CD4-positive, CD25-positive, alpha-beta regulatory T cell (primary cell): Measurements from ENCODE around the gene TTLL9. TPM values are rescaled to one million over a fixed set of nuclear protein-coding genes. Genes with fewer than 3 reads are reported as not detected.
"Not testable (repeated sequence)": the region's sequence is repeated elsewhere in the genome, so short reads cannot be mapped to it uniquely, and the experiment has no call there.

Source experiments
- ATAC-seq, 2 donors: fragments of 150-1000 bp; cut with Tn5 transposase; one replicate each; pipeline ENCODE4 v1.10.0; 2021; ENCODE audit warnings: low read depth in 2 of 2, moderate number of reproducible peaks in 2 of 2, moderate library complexity in 1 of 2
- DNase-seq, 3 donors: peaks; one replicate each; pipeline versions ENCODE4 v3.0.0 to v3.0.0-alpha.2; 2012 to 2022; ENCODE audit warnings: mixed read lengths in 1 of 3
- H3K27ac ChIP-seq: one replicate; pipeline ENCODE4 v1.7.0; 2013; ENCODE audit warnings: mild to moderate bottlenecking, low read length; ENCODE audit not compliant: insufficient read depth, poor library complexity, severe bottlenecking
- H3K27me3 ChIP-seq: one replicate; pipeline ENCODE4 v1.7.0; 2013; ENCODE audit warnings: low read length; ENCODE audit not compliant: control insufficient read depth, insufficient read depth
- H3K36me3 ChIP-seq: one replicate; pipeline ENCODE4 v1.7.0; 2013; ENCODE audit warnings: mild to moderate bottlenecking, low read length, moderate library complexity; ENCODE audit not compliant: control insufficient read depth, insufficient read depth
- H3K4me1 ChIP-seq: 2 replicates; pipeline ENCODE4 v1.7.0; 2013; ENCODE audit warnings: mild to moderate bottlenecking, low read length; ENCODE audit not compliant: insufficient read depth, control insufficient read depth, poor library complexity, severe bottlenecking
- H3K4me3 ChIP-seq: one replicate; pipeline ENCODE4 v1.7.0; 2013; ENCODE audit warnings: low read depth, mild to moderate bottlenecking, low read length, moderate library complexity
- H3K9me3 ChIP-seq, 2 experiments: 1 replicate in 1 of 2; 2 replicates in 1 of 2; pipeline ENCODE4 v1.7.0; 2013; ENCODE audit warnings: low read length in 2 of 2, mild to moderate bottlenecking in 1 of 2, moderate library complexity in 1 of 2; ENCODE audit not compliant: control insufficient read depth in 2 of 2
- H3K27ac Mint-ChIP-seq, 3 donors: one replicate each; pipeline ENCODE4 v1.8.0; 2020 to 2022; ENCODE audit warnings: mild to moderate bottlenecking in 3 of 3, mixed read lengths in 3 of 3, moderate library complexity in 2 of 3
- H3K27me3 Mint-ChIP-seq: one replicate; pipeline ENCODE4 v1.8.0; 2022; ENCODE audit warnings: mild to moderate bottlenecking, mixed read lengths
- H3K36me3 Mint-ChIP-seq: one replicate; pipeline ENCODE4 v1.8.0; 2020; ENCODE audit warnings: mixed read lengths
- H3K4me1 Mint-ChIP-seq, 4 donors: one replicate each; pipeline ENCODE4 v1.8.0; 2020 to 2022; ENCODE audit warnings: mixed read lengths in 4 of 4, mild to moderate bottlenecking in 1 of 4
- H3K4me3 Mint-ChIP-seq, 4 donors: one replicate each; pipeline ENCODE4 v1.8.0; 2020 to 2022; ENCODE audit warnings: mild to moderate bottlenecking in 4 of 4, mixed read lengths in 4 of 4, moderate library complexity in 3 of 4
- H3K9me3 Mint-ChIP-seq, 7 donors: one replicate each; pipeline ENCODE4 v1.8.0; 2020 to 2022; ENCODE audit warnings: mixed read lengths in 7 of 7, mild to moderate bottlenecking in 3 of 7, moderate library complexity in 2 of 7
- polyA plus RNA-seq, 4 donors: library from polyadenylated mRNA; unstranded; fragments of 300-500 nt; fragmentation: Illumina TruSeq; gene quantifications; one replicate each; pipeline ENCODE4 v1.2.3, GENCODE V29; 2021
- total RNA-seq: library from RNA; stranded (reverse); gene quantifications from one replicate; pipeline ENCODE4 v1.2.3, GENCODE V29; 2022

TTLL9 gene
- total and polyA plus RNA-seq, 5 donors from 2014 or later = not detected

DNA sequence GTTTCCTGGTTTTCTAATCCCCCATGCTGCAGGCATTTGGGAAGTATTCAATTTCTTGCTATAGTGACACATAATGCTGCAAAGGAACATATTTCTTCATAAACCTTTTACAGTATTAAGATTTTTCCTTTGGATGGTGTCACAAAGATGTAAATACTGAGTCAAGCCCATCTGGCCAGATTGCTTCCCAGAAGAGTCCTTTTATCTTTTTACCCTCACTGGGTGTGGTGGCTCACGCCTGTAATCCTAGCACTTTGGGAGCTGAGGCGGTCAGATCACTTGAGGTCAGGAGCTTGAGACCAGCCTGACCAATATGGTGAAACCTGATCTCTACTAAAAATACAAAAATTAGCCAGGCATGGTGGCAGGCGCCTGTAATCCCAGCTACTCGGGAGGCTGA is 59.2 kb downstream of the TTLL9 start:
- not testable (repeated sequence) for ATAC-seq, H3K4me1 Mint-ChIP-seq

DNA sequence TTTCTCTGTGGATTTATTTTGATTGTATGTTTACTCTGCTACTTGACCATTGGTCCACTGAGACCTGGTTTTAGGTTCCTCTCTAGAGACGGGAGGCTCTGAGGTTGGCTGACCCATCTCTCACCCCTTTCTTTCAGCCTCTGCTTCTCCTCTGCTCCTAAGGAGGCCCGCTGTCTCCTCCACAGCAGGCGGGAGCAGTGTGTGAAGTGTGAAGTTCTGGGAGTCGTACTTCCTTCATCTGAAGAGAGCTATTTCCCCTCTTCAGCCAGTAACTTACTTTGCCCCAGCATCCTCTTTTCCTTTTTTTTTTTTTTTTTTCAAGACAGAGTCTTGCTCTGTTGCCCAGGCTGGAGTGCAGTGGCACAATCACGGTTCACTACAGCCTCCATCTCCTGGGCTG is 60.3 kb downstream of the TTLL9 start:
- DNase-seq = no peak
- Histone ChIP-seq H3K4me3 (no peak overlapping the region), H3K27me3 (peaks cover 1% of the 10 kb centered on the region), H3K9me3 (no peaks in the 10 kb centered on the region), H3K4me1 (no peaks in the 10 kb centered on the region), H3K36me3 (no peaks in the 10 kb centered on the region), H3K27ac (no peak overlapping the region)
- no peak for ATAC-seq
- Mint-ChIP-seq H3K4me1 (no peaks in the 10 kb centered on the region), H3K4me3 (no peak overlapping the region), H3K36me3 (no peaks in the 10 kb centered on the region), H3K9me3 (peaks cover 0 to 1% (median 0%) of the 10 kb centered on the region in 7 donors), H3K27ac (peak overlapping the region in 1 of 3 donors; percentile 75), H3K27me3 (peaks cover 32% of the 10 kb centered on the region)

More for the DNA sequence above, 59.2 kb downstream of the TTLL9 start:
- not testable (repeated sequence) for H3K27ac Mint-ChIP-seq, DNase-seq, H3K27me3 ChIP-seq, H3K27ac ChIP-seq, H3K4me1 ChIP-seq, H3K36me3 ChIP-seq, H3K9me3 ChIP-seq, H3K4me3 ChIP-seq, H3K9me3 Mint-ChIP-seq, H3K4me3 Mint-ChIP-seq, H3K36me3 Mint-ChIP-seq
- peaks cover 39% of the 10 kb centered on the region for H3K27me3 Mint-ChIP-seq

DNA sequence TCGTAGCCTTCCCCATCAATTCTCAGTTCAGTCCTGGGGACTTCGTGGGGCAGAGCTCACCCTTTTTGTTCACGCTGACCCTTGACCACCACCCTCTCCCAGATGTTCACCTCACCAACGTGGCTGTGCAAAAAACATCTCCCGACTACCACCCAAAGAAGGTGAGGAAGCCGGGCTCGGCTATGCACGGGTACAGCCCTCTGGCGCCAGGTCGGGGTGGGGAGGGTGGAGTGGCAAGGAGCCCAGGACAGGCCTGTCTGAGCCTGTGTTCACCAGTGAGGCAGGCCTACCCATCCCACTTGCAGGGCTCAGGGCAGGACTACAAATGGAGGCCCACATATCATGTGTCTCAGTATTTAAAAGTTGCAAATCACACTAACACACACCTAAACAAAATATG is 63.3 kb downstream of the TTLL9 start:
- H3K9me3 ChIP-seq = no peaks in the 10 kb centered on the region
- Mint-ChIP-seq H3K27me3 (peaks cover 17% of the 10 kb centered on the region), H3K4me3 (no peak overlapping the region), H3K9me3 (peaks cover 0 to 1% (median 0%) of the 10 kb centered on the region in 7 donors), H3K27ac (no peak overlapping the region), H3K4me1 (no peaks in the 10 kb centered on the region), H3K36me3 (no peaks in the 10 kb centered on the region)
- no peak overlapping the region for H3K27ac ChIP-seq
- H3K4me1 ChIP-seq = no peaks in the 10 kb centered on the region
- no peaks in the 10 kb centered on the region for H3K27me3 ChIP-seq
- H3K4me3 ChIP-seq = no peak overlapping the region
- DNase-seq = no peak
- no peaks in the 10 kb centered on the region for H3K36me3 ChIP-seq
- ATAC-seq = no peak

DNA sequence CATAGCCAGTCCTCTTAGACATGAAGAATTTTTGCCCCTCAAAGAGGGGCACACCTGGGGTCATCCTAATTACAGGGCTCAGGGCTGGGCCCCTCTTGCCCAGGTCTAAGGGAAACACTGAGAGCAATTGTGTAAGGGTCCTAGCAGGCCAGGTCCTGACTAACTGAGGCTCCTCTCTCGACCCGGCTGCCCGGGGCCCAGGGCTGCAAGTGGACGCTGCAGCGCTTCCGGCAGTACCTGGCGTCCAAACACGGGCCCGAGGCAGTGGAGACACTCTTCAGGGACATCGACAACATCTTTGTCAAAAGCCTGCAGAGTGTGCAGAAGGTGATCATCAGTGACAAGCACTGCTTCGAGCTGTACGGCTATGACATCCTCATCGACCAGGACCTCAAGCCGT is 64.1 kb downstream of the TTLL9 start:
- H3K4me3 Mint-ChIP-seq = no peak overlapping the region
- no peak overlapping the region for H3K27ac ChIP-seq

DNA sequence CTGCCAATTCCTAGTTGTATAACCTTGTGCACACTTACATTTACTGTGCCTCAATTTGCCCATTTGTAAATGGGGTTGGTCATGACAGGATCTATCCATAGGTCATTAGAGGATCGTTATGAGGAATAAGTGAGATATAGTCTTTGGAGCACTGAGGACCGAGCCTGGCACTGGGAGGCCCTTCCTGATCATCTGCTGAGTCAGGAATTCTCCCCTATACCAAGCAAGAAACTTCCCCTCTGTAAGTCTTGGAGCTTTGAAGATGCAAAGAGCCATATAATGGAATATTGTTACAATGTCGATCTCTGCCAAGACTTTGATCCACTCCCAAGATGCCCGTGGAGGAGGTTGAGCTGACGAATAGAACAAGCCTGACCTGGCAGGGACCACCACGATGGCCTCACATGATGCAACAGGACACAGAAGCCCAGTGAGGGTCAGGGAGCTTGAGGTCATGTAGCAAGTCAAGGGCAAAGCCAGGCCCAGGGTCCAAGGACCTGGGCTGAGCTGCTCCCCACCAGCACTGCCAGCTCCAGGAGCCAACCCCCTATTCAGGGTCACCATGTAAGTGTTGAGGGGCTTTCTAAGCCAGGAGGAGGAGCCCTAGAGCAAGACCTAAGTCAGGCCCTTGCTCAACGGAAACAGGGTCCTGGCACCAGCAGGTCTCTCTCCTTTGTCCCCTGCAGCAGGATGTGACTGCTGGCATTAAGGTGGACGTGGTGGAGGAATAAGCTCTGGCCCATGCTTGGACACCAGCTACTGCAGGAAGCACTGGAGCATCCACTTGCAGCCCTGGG is 64.7 kb downstream of the TTLL9 start:
- H3K27me3 Mint-ChIP-seq = peaks cover 13% of the 10 kb centered on the region
- Histone ChIP-seq H3K27me3 (no peaks in the 10 kb centered on the region), H3K4me3 (no peak overlapping the region), H3K36me3 (no peaks in the 10 kb centered on the region), H3K4me1 (no peaks in the 10 kb centered on the region), H3K27ac (no peak overlapping the region), H3K9me3 (no peaks in the 10 kb centered on the region)
- DNase-seq = no peak
- H3K4me1 Mint-ChIP-seq = no peaks in the 10 kb centered on the region
- H3K4me3 Mint-ChIP-seq = no peak overlapping the region
- ATAC-seq = no peak
- peak overlapping the region in 1 of 3 donors; percentile 56 for H3K27ac Mint-ChIP-seq
- H3K9me3 Mint-ChIP-seq = peaks cover 0 to 1% (median 0%) of the 10 kb centered on the region in 7 donors
- no peaks in the 10 kb centered on the region for H3K36me3 Mint-ChIP-seq

More for the DNA sequence above, 64.1 kb downstream of the TTLL9 start:
- no peaks in the 10 kb centered on the region for H3K9me3 ChIP-seq
- Mint-ChIP-seq H3K4me1 (no peaks in the 10 kb centered on the region), H3K27ac (no peak overlapping the region), H3K9me3 (peaks cover 0 to 1% (median 0%) of the 10 kb centered on the region in 7 donors), H3K36me3 (no peaks in the 10 kb centered on the region), H3K27me3 (peaks cover 13% of the 10 kb centered on the region)
- no peaks in the 10 kb centered on the region for H3K4me1 ChIP-seq
- H3K27me3 ChIP-seq = no peaks in the 10 kb centered on the region
- ATAC-seq (no peak), DNase-seq (no peak)
- no peak overlapping the region for H3K4me3 ChIP-seq
- H3K36me3 ChIP-seq = no peaks in the 10 kb centered on the region

DNA sequence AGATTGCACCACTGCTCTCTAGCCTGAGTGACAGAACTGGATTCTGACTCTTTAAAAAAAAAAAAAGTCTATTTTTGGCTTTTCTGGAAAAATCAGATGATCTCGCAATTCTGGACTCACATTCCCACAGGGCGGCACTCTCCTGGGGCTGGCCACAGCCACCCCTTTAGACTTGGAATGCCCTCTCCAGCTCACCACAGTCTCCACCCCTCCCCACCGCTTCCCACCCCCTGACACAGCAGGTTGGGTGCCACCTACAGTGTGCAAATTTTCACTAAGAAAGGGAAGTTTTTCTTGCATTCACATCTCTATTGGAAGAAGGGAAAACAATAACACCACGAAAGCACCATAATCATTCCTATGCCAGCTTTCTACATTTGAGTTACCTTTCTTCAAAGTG is 66.0 kb downstream of the TTLL9 start:
- Mint-ChIP-seq H3K9me3 (peaks cover 0 to 1% (median 0%) of the 10 kb centered on the region in 7 donors), H3K36me3 (peaks cover 4% of the 10 kb centered on the region)
- no peak for ATAC-seq

DNA sequence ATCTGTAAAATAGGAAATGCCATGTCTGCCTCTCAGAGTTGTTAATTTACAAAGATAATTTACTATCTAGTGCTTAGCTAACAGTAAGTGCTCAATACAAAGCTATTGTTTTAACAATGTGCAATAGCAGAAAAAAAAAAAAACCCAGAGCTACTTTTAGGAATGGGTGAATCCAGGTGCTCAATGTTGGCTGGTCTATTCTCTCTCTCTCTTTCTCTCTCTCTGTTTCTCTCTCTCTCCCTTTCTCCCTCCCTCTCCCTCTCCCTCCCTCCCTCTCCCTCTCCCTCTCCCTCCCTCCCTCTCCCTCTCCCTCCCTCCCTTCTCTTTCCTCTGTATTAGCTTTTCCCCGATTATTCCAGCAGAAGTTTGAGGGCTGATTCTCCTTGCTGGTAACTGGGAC is 67.4 kb downstream of the TTLL9 start:
- DNase-seq (no peak), ATAC-seq (no peak)
- Histone ChIP-seq H3K4me1 (no peaks in the 10 kb centered on the region), H3K9me3 (no peaks in the 10 kb centered on the region), H3K27me3 (no peaks in the 10 kb centered on the region), H3K4me3 (no peak overlapping the region), H3K36me3 (no peaks in the 10 kb centered on the region), H3K27ac (no peak overlapping the region)
- Mint-ChIP-seq H3K27me3 (peaks cover 5% of the 10 kb centered on the region), H3K9me3 (no peaks in the 10 kb centered on the region), H3K36me3 (peaks cover 4% of the 10 kb centered on the region), H3K27ac (no peak overlapping the region), H3K4me3 (no peak overlapping the region), H3K4me1 (no peaks in the 10 kb centered on the region)

More for the DNA sequence above, 66.0 kb downstream of the TTLL9 start:
- Mint-ChIP-seq H3K27ac (no peak overlapping the region), H3K4me1 (no peaks in the 10 kb centered on the region), H3K4me3 (no peak overlapping the region), H3K27me3 (peaks cover 6% of the 10 kb centered on the region)
- H3K36me3 ChIP-seq = no peaks in the 10 kb centered on the region
- H3K27ac ChIP-seq = no peak overlapping the region
- no peaks in the 10 kb centered on the region for H3K27me3 ChIP-seq
- H3K9me3 ChIP-seq = no peaks in the 10 kb centered on the region
- H3K4me3 ChIP-seq = no peak overlapping the region
- no peak for DNase-seq
- H3K4me1 ChIP-seq = no peaks in the 10 kb centered on the region

DNA sequence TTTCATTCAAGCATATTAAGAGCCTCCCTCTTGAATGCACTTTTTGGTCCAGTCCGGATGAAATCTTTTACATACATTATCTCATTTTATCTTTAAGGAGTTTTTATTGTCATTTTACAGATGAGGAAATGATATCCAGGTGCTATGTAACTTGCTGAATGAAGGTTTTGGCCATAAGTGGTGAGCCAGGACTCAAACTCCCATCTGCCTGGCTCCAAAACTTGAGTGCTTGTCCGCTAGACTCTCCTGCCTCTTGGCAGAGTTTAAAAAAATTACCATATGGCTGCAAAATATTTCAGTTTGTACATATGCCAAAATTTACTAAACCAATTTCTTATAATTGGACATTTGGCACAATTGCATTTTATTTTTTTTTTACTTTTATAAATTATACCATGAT is 69.2 kb downstream of the TTLL9 start:
- DNase-seq (no peak), ATAC-seq (no peak)
- no peaks in the 10 kb centered on the region for H3K27me3 Mint-ChIP-seq
- peaks cover 0 to 3% (median 0%) of the 10 kb centered on the region in 4 donors for H3K4me1 Mint-ChIP-seq
- H3K4me3 ChIP-seq = no peak overlapping the region
- no peak overlapping the region for H3K27ac ChIP-seq
- H3K36me3 ChIP-seq = peaks cover 14% of the 10 kb centered on the region
- H3K27ac Mint-ChIP-seq = no peak overlapping the region
- no peaks in the 10 kb centered on the region for H3K9me3 Mint-ChIP-seq
- no peaks in the 10 kb centered on the region for H3K4me1 ChIP-seq
- H3K4me3 Mint-ChIP-seq = no peak overlapping the region
- H3K27me3 ChIP-seq = no peaks in the 10 kb centered on the region
- H3K36me3 Mint-ChIP-seq = peaks cover 8% of the 10 kb centered on the region
- no peaks in the 10 kb centered on the region for H3K9me3 ChIP-seq
